Activated CD4-positive, alpha-beta T cell treated with anti-CD3 and anti-CD28 coated beads, Interleukin-2, Interleukin-6, amounts not matched to agents 100 ng/mL and 50 ng/mL, durations not matched to agents 16 hours and 8 hours (primary cell): ENCODE results near the gene FAM236D.
"Not testable (repeated sequence)": the region's sequence is repeated elsewhere in the genome, so short reads cannot be mapped to it uniquely, and the experiment has no call there.

ENCODE experiments used
- DNase-seq: peaks from one replicate; pipeline ENCODE4 v3.0.0-alpha.2; 2020

The FAM236D gene

DNA sequence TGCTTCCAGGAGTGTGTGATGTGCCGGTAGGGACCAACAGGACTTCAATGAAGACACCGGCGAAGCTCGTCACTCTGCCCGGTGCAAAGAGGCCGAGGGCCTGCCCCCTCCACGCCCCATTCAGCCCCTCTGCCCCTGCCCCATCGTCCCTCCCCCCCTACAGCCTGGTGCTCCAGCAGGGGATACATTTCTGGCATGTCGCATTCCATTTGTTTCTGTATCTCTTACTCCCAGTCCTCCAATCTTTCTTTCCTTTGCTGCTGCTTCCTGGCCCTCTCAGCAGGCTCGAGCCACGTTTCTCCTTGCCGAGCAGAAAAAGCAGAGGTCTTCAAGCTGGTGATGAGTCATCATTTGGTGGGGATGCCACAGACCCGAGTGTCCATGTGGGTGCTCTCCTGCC, at the start of gene FAM236D:
Gene FAM236D (minus strand): TSS at position 101 of the 400 bp plus-strand sequence. CDS start 100 bp downstream, at position 1.
- not testable (repeated sequence) for DNase-seq

DNA sequence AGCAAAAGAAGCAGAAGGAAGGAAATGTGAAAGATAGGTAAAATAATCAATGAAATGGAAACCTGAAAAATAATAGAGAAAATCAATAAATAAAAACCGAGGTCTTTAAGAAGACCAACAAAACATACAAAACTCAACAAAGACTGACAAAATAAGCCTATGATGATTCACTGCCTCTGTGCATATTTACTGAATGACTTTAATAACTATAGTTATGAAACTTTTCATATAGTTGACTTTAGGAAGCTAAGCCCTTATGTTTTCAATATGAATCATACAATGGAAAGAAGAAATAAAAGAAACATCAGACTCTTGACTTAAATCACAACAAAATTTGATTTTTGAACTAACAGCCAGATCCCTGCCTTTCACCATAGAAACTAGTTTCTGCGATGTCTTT, 29.5 kb upstream of the FAM236D start:
- DNase-seq: not testable (repeated sequence)

DNA sequence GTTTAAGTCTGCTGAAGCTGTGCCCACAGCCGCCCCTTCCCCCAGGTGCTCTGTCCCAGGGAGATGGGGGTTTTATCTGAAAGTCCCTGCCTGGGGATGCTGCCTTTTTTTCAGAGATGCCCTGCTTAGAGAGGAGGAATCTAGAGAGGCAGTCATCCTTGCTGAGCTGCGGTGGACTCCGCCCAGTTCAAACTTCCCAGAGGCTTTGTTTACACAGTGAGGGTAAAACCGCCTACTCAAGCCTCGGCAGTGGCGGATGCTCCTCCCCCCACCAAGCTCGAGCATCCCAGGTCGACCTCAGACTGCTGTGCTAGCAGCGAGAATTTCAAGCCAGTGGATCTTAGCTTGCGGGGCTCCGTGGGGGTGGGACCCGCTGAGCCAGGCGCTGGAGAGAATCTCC, 22.7 kb upstream of the FAM236D start:
- not testable (repeated sequence) for DNase-seq

DNA sequence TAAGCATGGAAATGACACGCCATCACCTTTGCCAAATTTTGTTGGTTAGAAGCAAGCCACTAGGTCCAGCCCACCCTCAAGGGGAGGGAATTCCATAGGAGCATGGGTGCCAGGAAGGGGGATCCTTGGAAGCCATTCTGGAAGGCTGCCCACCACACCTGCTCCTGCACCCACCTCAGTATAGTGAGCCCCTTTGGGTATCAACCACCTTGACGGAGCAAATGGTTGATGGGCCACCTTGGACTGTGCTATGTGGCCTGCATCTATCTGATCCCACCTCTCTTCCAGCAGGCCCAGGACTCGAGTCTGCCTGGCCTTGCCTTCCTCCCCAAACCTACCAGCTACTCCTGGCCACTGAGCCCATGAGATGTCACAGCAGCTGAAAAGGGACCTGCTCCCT, 17.6 kb downstream of the FAM236D start:
- DNase-seq: not testable (repeated sequence)

DNA sequence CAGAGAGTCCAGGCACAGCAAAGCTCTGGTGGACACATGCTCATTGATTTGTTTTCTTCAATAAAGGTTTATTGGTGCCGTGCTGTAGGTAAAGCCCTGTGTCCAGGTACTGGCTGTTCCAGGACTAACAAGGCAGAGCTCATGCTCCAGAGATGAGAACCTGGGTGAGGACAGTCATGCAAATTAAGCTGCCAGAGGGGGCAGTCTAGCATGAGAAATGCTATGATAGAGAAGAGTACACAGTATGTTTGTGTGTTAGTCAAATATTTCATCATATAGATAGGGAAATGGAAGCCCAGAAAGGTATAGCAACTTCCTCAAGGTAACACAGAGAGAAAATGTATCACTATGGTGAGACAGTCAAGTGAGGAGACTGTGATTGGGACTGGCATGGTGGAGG, 19.9 kb downstream of the FAM236D start:
- not testable (repeated sequence) for DNase-seq

DNA sequence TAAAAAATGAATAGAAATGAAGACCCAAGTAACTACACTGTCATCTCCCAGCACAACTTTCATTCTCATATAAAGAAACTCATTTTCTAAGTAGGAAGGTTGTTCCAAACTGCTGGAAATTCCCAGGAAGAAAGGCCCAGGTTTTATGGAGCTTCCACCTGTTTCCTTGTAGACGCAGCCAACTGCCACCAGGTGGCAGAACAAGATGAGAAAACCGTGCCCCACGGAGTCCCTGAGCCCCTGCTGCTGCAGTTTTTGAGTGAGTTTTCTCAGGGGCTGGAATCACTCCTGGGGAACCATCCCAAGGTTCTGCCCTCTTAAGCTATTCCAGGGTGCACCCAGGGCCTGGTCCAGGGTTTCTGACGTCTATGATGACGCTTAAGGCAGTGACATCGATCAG, 24.0 kb downstream of the FAM236D start:
- not testable (repeated sequence) for DNase-seq

DNA sequence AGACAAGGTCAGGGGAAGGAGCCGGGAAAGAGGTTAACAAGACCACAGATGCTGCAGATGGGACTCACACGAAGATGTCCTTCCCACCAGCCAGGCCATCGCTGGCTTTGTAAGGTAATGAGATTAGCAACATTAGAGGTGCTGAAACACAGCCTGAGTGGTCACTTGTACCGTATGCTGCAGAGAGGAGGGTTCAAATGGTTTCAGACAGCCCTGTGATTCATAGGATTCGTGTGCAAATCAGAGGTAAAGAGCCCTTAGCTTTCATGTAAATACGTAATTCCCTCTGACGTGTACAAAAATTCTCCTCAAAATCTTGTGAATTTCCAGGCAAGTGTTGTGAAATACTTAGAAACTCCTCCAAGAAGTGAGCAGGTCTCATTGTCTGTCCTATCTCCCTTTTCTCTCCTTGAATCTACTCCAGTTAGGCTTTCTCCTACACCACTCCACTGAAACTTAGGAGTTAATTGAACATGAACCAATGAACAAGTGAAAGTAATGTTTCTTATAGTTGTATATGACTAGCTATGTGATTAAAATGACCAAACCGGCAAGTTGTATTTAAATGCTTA, 24.6 kb downstream of the FAM236D start:
- not testable (repeated sequence) for DNase-seq

DNA sequence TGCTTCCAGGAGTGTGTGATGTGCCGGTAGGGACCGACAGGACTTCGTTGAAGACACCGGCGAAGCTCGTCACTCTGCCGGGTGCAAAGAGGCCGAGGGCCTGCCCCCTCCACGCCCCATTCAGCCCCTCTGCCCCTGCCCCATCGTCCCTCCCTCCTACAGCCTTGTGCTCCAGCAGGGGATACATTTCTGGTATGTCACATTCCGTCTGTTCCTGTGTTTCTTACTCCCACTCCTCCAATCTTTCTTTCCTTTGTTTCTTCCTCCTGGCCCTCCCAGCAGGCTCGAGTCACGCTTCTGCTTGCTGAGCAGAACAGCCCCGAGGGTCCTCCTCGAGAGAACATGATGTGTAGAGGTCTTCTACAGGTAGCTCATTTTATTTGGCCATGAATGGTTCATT, 25.4 kb downstream of the FAM236D start, which contains the start of gene FAM236B:
Gene FAM236B (minus strand): TSS at position 101 of the 400 bp plus-strand sequence. CDS start 100 bp downstream, at position 1.
- DNase-seq: not testable (repeated sequence)

DNA sequence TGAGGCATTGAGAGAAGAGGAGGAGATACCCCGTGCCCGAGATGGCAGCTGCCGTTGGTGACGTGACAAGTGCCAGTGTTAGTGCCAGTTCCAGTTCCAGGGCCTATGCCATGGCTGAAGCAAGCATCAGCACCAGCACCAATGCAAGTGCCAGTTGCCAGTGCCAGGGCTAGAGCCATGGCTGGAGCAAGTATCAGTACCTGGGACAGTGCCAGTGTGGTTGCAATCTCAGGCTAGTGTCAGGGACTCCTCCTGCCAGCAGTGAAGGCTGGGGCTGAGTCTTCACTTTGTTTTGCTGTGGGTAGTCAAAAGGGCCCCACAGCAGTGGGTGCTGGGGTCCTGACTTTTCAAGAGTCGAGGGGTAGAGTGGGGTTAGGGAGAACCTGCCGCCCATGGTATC, 29.9 kb downstream of the FAM236D start:
- not testable (repeated sequence) for DNase-seq

DNA sequence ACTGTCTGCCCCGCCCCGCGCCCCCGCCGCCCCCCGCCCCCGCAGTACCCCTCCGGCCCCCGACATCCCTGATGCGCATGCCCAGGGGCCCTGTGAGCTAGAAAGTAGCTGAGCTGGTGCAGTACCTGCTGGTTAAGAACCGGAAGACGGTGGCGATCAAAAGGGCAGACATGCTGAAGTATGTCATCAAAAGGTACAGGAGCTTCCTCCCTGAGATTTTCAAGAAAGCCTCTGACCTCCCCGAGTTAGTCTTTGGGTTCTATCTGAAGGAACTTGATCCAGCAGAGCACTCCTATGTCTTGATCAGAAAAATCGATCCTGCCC, 30.6 kb downstream of the FAM236D start:
- not testable (repeated sequence) for DNase-seq

DNA sequence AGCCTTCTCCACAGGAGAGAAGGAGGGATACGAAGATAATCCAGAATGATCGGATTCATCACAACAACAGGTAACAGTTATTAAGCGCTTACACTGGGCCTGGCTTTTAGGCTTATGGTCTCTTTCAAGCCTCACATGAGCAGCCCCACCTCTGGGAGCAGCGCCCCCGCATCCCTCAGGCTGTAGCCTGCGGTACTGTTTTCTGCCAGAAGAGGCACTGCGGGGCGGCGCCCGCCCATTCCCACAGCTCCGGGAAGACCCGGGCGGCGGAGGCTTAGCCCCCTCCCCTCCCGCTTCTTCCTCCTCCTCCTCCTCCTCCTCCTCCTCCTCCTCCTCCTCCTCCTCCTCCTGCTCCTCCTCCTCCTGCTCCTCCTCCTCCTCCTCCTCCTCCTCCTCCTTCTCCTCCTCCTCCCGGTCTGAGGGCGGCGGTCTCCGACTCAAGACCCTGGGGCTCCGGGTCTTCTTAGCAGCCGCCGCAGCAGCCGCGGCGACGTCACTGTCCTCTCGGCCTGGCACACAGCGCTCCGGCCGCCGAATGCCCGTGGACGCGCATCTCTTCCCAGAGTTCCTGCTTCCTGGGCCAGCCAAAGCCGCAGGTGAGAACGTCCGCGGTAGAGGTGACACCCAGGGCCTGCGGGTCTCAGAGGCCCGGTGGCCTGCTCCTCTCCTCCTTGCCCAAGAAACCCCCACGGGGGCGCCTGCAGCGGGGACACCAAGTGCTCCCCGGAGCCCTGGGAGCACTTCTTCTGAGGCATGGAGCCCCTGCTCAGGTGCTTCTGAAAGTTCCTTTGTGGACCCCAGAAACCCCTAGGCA, 31.1 kb downstream of the FAM236D start, which contains the start of gene DMRTC1B:
Gene DMRTC1B (plus strand): TSS at position 238 of the 814 bp plus-strand sequence. CDS start 68,246 bp downstream, outside the sequence.
- not testable (repeated sequence) for DNase-seq

DNA sequence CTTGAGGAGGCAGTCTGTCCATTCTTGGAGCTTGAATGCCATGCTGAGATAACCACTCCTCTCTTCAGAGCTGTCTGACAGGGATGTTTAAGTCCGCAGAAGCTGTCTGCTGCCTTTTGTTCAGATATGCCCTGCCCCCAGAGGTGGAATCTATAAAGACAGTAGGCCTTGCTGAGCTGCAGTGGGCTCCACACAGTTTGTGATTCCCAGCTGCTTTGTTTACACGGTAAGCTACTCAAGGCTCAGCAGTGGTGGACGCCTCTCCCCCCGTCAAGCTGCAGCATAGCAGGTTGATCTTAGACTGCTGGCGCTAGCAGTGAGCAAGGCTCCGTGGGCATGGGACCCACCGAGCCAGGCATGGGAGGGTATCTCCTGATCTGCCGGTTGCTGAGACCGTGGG, 47.6 kb downstream of the FAM236D start:
- not testable (repeated sequence) for DNase-seq
